ENCODE data around the gene SLCO3A1.

DNA sequence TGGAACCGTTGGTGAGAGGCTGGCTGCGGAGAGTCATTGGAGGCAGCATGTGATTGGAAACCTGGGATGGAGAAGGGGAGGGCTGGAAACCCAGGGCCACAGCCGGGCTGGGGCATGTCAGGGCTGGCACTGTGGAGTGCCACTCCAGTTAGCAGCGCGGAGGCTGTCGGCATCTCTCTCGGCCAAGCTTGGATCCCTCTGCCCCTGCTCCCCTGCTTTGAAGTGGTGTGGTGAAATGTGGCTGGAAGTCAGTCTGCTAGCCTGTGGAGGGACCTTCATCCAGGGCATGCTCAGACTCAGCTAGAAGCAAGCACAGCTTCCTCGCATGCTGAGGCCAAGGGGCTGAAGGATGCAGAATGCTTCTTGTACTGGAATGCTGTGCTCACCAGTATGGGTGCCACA is 13.5 kb downstream of the SLCO3A1 start:
- TF ChIP-seq, protein P1, sequence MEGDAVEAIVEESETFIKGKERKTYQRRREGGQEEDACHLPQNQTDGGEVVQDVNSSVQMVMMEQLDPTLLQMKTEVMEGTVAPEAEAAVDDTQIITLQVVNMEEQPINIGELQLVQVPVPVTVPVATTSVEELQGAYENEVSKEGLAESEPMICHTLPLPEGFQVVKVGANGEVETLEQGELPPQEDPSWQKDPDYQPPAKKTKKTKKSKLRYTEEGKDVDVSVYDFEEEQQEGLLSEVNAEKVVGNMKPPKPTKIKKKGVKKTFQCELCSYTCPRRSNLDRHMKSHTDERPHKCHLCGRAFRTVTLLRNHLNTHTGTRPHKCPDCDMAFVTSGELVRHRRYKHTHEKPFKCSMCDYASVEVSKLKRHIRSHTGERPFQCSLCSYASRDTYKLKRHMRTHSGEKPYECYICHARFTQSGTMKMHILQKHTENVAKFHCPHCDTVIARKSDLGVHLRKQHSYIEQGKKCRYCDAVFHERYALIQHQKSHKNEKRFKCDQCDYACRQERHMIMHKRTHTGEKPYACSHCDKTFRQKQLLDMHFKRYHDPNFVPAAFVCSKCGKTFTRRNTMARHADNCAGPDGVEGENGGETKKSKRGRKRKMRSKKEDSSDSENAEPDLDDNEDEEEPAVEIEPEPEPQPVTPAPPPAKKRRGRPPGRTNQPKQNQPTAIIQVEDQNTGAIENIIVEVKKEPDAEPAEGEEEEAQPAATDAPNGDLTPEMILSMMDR (IDR thresholded peaks at IDR 0.05; ENCODE audit: insufficient read depth, low read length): no peak
- TF ChIP-seq, protein P2, sequence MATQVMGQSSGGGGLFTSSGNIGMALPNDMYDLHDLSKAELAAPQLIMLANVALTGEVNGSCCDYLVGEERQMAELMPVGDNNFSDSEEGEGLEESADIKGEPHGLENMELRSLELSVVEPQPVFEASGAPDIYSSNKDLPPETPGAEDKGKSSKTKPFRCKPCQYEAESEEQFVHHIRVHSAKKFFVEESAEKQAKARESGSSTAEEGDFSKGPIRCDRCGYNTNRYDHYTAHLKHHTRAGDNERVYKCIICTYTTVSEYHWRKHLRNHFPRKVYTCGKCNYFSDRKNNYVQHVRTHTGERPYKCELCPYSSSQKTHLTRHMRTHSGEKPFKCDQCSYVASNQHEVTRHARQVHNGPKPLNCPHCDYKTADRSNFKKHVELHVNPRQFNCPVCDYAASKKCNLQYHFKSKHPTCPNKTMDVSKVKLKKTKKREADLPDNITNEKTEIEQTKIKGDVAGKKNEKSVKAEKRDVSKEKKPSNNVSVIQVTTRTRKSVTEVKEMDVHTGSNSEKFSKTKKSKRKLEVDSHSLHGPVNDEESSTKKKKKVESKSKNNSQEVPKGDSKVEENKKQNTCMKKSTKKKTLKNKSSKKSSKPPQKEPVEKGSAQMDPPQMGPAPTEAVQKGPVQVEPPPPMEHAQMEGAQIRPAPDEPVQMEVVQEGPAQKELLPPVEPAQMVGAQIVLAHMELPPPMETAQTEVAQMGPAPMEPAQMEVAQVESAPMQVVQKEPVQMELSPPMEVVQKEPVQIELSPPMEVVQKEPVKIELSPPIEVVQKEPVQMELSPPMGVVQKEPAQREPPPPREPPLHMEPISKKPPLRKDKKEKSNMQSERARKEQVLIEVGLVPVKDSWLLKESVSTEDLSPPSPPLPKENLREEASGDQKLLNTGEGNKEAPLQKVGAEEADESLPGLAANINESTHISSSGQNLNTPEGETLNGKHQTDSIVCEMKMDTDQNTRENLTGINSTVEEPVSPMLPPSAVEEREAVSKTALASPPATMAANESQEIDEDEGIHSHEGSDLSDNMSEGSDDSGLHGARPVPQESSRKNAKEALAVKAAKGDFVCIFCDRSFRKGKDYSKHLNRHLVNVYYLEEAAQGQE (IDR thresholded peaks at IDR 0.05; ENCODE audit: insufficient replicate concordance, low read depth): no peak
- TF ChIP-seq POLR2AphosphoS5 (IDR thresholded peaks at IDR 0.05; ENCODE audit: low read depth): no peak
- TF ChIP-seq SPI1 (IDR thresholded peaks at IDR 0.05; ENCODE audit: borderline replicate concordance, low read depth): no peak

Measured in HL-60 (cell line).